NCI-H128 (cell line): ENCODE results near the gene PLA2G2F.
"Not testable (repeated sequence)": the region's sequence is repeated elsewhere in the genome, so short reads cannot be mapped to it uniquely, and the experiment has no call there.

Source experiments
- DNase-seq: peaks from one replicate; lab custom pipeline; 2025; ENCODE audit not compliant: unreplicated experiment; lab: John Stamatoyannopoulos, UW

The PLA2G2F gene

DNA sequence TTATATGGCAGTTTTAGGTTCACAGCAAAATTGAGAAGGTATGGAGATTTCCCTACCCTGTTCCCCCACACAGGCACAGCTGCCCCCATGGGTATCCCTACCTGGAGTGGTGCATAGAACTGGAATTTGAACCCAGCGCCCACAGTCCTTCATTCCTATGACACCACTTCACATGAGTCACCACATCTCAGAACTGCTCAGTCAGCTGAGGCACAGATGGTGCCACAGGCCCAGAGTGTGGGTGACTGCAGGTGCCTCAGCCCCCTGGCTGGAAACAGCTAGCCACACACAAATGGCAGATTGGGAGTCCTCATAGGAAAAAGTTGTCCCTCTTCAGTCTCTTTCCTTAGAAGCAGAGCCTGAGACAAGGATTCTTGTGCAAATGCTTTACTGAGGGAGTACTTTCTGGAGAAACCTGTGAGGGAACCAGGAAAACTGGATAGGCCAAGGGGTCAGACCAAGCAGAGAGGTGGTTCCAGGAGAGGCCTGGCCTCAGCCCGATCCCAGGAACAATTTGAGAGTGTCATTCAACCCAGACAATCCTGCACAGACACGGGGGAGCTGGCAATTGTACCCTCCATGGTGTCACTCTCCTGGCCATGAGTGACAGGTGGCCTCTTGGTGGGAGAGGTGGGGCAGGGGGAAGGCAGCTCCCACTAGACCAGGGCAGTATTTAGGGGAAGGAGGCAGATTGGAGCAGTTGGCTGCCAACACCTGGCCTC, 26.7 kb upstream of the PLA2G2F start:
- no peak for DNase-seq

DNA sequence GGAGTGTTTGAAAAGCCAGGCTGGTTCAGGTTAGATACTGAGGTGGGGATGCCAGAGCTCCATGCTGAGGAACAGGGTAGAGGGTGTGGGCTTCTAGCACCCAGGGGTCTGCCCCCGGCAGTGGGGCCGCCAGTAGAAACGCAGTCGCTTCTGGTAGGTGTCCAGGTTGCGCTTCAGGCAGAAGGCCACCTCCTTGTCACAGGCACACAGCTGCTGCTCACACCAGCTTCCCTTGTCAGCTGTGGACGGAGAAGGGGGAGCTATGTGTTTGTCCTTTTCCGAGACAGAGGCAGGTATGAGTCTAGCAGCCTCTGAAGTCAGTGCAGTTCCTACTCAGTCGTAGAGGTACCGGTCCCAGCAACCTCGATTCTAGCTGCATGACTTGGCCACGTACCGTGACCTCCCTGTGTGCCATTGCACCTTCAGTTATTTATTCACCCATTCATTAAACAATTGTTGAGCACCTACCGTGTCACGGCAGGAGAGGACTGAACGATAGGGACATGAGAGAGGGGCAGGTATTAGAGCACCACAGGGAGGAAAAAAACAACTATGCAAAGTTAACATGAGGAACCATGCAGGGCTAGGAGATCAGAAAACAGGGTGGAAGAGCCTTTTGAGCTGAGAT, 25.0 kb upstream of the PLA2G2F start:
- DNase-seq: no peak

DNA sequence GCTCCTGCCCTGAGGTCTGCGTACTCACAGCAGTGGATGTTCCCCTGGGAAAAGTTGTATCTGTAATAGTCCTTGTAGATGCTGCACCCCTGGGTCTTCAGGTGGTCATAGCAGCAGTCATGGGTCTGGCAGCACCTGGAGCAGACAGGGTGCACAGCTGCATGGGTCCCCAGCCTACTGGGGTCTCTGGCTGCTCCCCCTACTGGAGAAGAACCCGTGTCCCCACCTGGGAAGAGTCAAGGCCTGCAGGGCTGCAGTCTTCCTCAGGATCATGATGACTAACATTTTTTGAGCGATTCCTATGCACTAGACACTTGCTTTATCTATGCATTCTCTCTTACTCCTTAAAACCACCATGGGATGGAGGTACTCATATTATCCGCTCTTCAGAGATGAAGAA, 23.6 kb upstream of the PLA2G2F start:
- DNase-seq: no peak

DNA sequence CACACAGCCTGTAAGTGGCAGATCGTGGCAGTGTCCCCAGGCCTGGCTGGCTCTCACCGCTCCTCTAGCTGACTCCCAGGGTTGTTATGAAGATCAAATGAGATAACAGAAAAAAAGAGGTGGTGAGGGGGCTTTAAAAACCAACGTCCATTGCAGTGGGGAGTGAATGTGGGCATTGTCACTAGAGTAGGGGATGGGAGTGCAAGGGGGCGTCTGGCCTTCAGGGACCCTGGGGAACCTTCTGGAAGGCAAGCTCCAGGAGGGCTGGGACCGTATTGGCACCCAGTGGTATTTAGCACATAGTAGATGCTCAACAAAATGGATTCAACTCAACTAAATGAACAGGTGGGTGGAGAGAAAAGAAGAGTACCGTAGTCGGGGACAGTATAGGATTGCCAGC, 23.2 kb upstream of the PLA2G2F start:
- no peak for DNase-seq

DNA sequence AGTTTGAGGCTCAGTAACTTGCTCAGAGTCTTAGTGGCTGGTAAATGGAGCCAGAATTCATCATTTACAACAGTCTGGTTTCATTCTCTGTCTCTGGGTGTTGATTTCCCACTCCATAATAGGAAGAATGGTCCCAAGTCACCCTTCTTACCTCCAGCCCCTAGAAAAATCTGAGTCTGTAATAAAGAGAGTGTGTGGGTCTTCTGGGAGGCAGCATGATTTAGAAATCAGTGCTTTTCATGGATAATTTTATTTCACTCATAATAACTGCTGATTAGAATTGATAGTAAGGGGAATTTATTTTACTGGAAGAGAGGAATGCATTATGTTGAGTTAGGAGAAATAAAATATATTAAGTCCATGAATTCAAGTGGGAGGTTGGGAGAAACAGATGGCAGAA, 21.9 kb upstream of the PLA2G2F start:
- DNase-seq: no peak

DNA sequence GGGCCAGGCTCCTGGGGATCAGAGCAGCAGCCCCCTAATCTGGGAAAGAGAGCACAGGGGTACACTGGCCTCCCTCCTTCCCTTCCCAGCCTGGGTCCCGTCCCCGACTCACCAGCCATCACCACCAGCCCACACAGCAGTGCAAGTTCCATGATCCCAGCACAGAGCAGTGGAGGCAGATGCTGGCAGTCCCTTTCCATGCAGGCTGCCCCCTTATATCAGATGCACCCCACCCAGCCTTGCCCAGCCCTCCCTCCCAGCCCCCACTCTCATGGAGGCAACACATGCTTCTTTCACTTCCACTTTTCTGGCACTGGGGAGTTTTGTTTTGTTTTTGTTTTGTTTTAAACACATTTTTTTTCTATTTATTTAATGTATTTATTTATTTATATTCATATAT, 19.8 kb upstream of the PLA2G2F start, which contains the start of gene PLA2G2D:
Gene PLA2G2D, minus strand, starts transcription at position 190 of the 400 bp plus-strand sequence. Its CDS starts 38 bp downstream, at position 152.
- DNase-seq: no peak

DNA sequence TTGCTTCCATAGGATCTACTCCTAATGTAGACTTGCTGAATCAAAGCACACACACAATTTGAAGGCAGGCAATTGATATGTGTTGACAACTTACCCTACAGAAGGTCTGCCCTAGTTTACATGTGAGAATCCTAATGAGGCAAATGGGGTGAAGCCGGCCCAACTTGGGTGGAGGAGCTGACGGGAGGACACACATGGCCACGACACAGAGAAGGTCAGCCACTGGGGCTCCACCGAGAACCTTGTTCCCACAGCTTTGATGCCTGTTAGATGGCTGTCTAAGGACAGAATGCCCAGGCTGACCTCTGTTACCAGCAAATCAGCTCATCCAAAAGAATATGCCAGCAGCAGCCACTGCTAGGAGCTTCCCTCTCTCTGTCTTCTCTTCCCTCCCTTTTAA, 18.3 kb upstream of the PLA2G2F start:
- no peak for DNase-seq

DNA sequence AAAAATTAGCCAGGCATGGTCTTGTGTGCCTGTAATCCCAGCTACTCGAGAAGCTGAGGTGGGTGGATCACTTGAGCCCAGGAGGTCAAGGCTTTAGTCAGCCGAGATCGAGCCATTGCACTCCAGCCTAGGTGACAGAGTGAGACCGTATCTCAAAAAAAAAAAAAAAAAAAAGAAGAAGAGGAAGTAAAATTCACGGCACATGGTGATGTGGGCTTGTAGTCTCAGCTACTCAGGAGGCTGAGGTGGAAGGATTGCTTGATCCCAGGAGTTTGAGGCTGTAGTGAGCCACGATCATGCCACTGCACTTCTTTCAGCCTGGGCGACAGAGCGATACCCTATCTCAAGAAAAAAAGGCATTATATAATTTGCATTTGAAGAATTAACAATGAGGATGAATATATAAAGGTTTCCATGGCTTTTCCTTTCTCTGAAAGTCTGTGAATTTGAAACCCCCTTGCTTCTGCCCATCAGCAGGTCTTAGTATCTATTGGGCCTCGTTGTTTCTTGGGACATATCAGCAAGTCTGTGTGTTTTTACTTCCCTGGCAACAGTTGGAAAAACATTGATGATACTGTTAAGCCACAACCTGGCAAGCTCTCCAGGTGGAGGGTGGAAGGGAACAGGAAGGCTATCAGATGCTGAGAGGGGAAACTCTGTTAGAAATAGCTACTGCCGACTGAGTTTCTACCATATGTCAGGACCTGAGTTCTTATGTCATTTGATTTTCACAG, 15.2 kb upstream of the PLA2G2F start:
- DNase-seq: no peak

DNA sequence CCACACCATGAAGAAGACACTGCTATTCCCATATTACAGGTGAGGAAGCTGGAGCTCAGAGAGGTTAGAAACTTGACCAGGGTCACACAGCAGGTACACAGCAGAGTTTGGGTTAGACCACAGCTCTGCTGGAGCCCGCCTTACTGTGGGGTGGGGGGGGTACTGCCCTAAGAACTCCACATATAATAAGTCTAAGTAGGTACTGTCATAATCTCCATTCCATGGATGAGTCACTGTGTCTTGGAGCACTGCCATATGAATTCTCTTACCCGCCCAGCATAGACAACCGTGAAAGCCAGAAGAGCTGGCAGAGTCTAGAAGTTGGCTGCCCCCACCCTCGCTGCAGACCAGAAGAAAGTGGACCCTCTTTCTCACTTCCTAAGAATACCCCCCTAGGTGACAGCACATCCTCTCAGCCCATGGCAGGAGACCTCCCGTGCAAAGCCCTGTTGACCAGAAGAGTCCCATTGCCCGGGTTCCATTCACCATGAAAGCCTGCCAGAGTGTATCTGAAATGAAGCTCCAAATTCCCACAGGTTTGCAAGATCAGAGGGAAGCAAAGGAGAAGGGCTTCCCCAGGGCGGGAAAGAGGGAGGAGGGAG, 14.6 kb upstream of the PLA2G2F start:
- DNase-seq: no peak

DNA sequence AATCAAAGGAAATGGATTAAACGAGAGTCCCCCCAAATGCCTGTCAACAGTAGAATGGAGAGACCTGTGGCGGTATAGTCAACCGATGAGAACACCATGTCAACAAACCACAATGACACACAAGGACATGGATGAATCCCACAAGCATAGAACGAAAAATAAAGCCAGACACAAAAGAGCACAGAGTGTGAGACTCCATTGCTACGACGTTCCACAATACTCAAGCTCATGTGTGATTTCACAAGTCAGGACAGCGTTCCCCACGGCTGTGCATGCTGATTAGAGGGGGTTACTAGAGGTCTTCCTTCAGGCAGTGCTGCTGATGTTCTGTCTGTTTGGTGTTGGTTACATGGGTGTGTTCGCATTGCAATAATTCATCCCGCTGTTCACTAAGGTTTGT, 14.0 kb upstream of the PLA2G2F start:
- no peak for DNase-seq

DNA sequence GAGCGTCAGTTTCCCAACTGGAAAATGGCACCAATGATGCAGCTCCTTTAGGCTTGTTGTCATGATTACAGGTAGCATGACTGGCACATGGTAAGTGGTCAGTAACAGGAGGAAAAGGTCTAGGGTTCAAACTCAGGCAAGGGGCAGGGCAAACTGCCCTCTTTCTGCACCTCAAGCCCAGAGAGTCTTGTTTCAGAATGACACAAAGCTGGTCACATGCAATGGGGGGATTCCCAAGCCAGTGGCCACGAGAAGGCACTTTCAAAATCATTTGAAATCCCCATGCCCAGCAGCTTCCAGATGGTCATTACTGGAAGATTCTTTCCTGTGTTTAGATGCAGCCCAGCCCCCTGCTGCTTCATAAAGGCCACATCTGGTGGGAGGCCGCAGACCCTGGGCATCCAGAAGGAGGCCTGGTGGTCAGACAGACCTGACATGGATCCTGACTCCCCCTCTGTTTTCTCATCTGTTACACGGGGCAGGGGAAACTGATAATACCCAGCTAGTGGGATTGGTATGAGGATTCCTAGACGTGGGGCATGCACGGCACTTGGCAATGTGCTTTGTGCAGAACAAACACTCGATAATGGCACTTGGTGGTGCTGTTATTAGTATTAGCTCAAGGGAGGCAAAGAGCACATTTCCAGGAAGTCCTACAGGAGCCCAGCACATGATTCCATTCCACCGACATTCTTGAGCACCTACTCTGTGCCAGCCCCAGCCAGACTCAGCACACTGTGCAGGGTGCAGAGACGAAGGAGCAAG, 12.9 kb upstream of the PLA2G2F start:
- DNase-seq: no peak

DNA sequence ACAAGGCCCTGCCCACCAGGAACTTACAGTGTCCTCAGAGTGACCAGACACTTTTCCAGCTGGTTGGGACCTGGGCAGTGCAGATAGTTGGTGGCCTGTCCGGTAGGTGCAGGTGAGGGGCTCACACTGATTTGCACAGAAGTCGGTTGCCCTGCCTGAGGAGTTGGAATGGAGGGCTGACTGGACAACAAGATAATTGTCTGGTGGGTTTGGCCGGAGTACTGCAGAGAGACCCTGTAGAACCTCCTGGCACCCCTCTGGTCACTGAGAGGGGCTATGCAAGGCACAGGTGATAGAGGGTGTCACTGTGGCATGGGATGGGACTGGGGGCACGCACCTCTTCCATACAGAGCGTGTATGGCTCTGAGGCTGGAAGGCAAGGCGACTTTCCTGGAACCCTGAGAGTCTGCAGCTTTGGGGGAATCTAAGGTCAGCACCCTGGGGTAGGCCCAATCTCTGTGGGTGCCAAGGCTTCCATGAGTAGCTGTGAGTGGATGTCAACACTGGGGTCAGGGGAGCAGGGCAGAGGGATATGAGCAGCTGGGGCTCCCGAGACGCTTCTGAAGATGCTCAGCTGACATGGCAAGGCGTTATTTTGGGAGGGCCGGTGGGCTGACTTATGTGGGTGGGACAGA, 12.2 kb upstream of the PLA2G2F start:
- no peak for DNase-seq

DNA sequence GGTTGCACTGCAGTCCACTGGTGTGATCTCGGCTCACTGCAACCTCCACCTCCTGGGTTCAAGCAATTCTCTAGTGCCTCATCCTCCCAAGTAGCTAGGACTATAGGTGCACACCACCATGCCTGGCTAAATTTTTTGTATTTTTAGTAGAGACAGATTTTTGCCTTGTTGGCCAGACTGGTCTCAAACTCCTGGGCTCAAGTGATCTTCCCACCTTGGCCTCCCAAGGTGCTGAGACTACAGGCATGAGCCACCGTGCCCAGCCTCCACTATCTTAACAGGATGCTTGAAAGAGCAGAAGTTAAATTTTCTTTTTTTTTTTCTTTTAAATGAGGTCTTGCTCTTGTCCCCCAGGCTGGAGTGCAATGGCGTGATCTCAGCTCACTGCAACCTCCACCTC, 8.6 kb upstream of the PLA2G2F start:
- DNase-seq: not testable (repeated sequence)

DNA sequence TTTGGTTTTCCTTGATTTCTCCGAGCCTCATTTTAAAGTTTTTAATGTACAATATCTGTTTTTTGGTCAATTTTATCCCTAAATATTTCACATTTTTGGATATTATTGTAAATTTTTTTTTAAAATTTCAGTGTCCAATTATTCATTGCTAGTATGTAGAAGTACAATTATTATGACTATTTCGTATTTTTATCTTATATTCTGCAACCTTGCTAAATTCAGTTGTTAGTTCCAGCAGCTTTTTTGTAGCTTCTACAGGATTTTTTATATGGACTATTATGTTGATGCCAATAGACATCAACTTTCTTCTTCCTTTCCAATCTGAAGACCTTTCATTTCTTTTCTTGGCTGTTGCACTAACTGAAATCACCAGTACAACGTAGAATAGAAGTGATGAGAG, 4.1 kb upstream of the PLA2G2F start:
- no peak for DNase-seq

DNA sequence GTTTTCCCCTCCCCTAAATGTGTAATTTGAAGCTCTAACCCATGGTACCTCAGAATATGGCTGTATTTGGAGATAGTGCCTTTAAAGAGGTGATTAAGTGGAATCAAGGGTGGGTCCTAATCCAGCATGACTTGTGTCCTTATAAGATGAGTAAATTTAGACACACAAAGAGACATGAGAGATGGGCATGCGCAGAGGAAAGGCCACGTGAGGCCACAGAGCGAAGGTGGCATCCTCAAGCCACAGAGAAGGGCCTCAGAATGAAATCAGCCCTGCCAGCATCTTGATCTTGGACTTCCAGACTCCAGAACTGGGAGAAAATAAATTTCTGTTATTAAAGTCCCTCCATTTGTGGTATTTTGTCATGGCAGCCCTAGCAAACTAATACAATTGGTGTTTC, 2.9 kb upstream of the PLA2G2F start:
- DNase-seq: no peak

DNA sequence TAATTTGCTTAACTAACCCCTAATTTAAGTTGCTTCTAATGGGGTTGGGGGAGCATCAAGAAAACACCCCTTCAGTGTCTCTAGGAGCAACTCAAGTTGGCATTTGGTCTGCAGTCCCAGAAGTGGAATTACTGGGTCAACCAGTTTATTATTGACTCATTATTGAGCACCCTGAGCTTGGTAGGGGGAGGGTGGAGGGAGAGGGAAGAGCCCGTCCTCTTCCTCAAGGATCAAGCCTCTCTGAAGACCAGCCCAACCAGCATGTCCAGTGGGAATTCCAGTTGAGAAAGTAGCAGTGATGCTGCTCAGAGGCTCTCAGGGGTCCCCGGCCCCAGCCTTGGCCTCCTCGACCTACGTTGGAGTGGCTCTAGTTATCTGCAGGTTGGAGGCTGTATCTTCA, 2.1 kb upstream of the PLA2G2F start:
- no peak for DNase-seq

DNA sequence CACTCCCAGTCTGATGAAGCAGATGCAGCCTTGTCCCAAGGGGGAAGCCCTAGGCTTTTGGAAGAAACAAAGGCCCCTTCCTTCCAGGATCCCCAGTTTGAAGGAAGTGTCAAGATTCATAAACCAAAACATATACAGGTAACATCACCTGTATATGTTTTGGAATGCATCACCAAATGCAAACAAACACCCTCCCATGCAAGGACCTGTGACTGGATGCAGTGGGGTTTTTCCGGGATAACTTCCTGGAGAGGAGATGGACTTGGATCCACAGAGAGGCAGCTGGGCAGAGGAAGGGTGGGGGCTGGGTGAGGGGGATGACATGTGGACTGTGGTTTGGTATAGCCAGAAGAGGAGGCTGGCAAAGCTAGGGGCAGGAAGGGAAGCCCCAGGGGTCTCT, 1.5 kb upstream of the PLA2G2F start:
- no peak for DNase-seq

DNA sequence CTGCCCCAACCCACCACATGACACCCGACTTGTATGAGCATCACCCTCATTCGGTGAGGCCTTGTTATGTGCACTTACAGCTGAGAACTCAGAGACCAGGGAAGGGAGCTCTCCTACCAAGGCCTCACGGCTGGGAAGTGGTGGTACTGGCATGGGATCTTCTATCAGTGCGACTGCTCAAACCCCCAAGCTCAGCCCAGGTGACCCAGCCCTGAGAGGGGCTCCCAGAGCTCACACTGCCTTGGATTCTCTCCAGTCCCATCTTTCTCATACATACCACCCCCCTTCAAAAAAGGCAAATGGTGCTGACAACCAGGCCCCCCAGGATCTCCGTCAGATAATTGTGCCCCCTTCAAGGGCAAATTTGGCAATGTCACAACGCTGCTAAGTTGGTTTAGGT, 777 bp upstream of the PLA2G2F start:
- DNase-seq: no peak

DNA sequence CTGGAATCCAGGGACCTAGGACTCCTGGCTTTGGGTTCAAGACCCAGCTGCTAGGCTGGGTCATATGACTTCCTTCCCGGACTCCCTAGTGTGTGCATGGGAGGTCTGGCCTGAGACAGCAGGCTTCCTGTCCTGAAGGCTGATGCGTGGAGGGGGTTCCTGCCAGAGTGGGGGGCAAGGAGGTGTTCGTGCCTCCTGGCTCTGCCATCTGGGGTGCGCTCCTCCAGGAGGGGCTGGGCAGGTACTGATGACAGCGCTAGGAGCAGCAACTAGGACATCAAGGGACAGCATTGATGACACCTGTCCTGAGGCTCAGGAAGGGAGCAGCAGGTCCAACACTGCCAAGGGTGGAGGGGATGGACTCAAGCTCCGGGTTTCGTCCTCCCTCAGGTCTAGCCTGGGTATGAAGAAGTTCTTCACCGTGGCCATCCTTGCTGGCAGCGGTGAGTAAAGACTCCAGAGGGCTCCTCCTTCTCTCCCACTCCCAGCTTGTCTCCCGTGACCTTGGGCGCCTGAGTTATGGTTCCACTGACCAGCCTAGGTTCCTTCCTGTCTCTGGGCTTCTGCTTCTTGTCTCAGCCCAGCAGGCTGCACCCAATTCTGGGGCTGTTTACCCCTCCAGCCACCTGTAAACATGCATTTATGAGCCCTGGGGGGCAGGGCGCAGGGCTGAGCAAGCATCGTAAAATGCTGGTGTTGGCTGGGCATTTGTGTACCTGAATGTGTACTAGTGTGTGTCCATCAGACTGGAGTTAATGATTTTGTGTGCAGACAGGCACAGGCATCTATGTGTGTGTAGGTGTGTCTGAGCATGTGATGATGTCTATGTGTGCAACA, 871 bp downstream of the PLA2G2F start:
- no peak for DNase-seq

DNA sequence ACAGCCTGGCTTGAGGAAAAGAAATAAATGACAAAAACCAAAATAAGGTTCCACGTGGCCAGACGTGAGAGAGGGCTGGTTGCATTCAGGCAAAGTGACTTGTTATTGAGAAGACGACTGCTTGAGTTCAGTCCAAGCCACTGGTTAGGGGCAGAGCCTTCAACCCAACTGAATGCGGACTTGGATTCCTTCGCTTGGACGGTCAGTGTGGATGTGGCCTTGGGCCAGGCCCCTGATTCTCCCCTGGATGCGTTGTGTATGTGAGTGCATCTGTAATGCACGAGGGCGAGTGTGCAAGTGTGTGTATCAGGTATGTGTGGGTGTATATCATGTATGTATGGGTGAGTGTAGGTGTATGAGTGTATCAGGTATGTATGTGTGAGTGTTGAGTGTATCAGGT, 1.9 kb downstream of the PLA2G2F start:
- no peak for DNase-seq
